Eye (tissue), 1 donor: Measurements from ENCODE around the gene ZBTB34.

Source experiments
- DNase-seq: peaks from one replicate; pipeline ENCODE4 v3.0.0-alpha.2; 2015

Gene ZBTB34

DNA sequence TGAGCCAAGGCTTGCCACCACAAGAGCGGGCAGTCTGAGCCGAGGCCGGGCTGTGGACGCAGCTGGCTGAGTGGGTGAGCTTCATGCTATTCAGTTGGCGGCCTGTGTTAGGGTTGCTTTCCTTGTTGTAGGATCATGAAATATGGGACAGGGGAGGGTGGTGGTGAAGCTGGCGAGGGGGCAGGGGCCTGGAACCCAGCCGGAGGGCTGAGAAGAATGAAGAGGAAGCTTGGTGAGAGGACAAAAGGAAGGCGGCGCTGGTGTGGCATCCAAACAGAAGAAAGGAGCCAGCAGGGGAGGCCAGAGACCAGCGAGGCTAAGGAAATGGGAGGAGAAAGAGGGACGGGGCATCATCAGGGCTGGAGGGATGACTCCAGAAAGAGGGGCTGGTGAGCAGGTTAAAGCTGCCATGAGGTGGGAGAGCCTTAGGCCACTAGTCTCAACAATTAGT is 72.5 kb downstream of the ZBTB34 start:
- DNase-seq = no peak

GRCh38 chr9:126933334-126933980 is 73.0 kb downstream of the ZBTB34 start:
- DNase-seq = no peak

DNA sequence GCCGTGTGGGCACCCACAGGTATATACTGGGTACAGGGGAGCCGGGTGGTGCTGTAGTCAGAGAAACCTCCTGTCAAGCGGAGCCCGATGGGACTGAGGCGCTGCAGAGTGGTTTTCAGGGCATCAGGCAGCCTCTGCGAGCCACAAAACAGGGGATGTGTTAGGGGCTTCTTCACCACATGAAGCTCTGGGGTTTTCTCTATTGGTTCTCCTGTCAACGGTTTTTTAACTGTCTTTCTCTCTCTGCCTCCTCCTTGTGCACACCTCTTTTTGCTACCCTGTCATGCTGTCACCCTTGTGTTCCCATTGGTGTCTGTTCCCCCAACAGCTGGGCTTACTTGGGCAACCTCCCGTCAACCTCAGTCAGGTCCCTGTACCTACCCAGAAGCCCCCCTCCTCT is 74.0 kb downstream of the ZBTB34 start:
- no peak for DNase-seq
